GM10248 (cell line): ENCODE data around the gene ATP8B3.
"Not testable (repeated sequence)": the region's sequence is repeated elsewhere in the genome, so short reads cannot be mapped to it uniquely, and the experiment has no call there.

Experiments used
- CTCF ChIA-PET: fragments of 300-600 bp; sonication (Branson Sonifier 250); formaldehyde crosslinking; extraction: SDS; loops from one replicate; lab custom pipeline; 2021; ENCODE audit warnings: antibody characterized with exemption; lab: Yijun Ruan, JAX
- POLR2A ChIA-PET: fragments of 350-650 bp; sonication (Branson Sonifier 250); formaldehyde crosslinking; extraction: SDS; loops from one replicate; lab custom pipeline; 2020; ENCODE audit warnings: antibody characterized with exemption; lab: Yijun Ruan, JAX
- DNase-seq: peaks from one replicate; pipeline ENCODE4 v3.0.0; 2012; ENCODE audit errors: extremely low spot score
- TF ChIP-seq, protein P1 (sequence below): IDR thresholded peaks from 2 replicates; pipeline ENCODE4 v1.5.1; 2012; ENCODE audit warnings: mild to moderate bottlenecking, low read depth; ENCODE audit errors: extremely low read depth, missing control alignments, control extremely low read depth

Gene ATP8B3

DNA sequence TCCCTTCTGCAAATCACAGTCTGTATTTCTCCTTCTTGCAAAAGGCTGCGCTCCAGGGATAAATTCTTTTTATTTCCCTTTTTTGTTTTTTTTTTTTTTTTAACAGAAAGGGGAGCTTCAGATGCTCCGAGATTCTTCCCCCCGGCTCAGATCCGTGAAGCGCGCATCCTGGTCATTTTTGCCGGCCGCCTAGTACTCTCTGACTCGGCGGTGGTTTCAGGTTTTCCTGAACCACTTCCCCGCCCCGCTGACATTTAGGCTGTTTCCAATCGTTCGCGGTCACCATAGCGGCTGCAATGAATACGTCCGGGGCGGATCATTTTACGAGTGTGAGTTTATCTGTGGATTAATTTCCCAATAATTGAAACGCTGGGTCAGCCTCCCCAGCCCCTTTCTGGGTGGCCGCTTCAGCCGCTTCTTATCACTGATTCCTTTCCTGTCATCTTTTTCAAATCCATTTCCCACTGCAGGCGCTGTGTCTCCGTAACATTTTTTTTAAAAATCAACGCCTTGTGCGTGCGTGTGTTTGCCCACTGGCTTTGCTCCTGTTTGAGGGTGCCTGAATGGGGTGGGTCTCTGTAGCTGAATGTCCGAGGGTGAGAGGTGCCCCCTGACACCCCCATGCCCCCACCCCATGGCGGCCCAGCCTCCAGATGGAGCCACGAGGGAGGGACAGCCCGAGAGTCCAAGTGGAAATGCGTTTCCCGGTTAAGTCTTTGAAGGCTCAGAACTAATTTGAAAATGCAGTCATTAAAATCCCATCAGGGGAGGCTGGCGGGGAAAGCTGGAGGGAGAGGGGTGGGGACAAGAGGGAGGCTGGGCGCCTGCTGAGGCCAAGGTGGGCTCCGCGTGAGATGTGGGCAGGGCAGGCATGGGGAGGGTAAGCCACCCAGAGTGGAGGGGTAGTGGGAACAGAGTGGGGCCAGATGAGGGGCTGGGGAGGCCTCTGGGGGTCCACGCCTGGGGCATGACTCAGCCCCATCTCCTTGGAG lies 48.1 kb downstream of the ATP8B3 start:
- TF ChIP-seq, protein P1, sequence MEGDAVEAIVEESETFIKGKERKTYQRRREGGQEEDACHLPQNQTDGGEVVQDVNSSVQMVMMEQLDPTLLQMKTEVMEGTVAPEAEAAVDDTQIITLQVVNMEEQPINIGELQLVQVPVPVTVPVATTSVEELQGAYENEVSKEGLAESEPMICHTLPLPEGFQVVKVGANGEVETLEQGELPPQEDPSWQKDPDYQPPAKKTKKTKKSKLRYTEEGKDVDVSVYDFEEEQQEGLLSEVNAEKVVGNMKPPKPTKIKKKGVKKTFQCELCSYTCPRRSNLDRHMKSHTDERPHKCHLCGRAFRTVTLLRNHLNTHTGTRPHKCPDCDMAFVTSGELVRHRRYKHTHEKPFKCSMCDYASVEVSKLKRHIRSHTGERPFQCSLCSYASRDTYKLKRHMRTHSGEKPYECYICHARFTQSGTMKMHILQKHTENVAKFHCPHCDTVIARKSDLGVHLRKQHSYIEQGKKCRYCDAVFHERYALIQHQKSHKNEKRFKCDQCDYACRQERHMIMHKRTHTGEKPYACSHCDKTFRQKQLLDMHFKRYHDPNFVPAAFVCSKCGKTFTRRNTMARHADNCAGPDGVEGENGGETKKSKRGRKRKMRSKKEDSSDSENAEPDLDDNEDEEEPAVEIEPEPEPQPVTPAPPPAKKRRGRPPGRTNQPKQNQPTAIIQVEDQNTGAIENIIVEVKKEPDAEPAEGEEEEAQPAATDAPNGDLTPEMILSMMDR = no peak
- ChIA-PET CTCF (interaction anchor here (2.0 to 3.1 kb wide), 2 partner anchors 9 to 217 kb away, joined by 7 to 17 read pairs; no protein-coding TSS in a partner anchor), POLR2A (no interaction called here)
- DNase-seq = no peak

DNA sequence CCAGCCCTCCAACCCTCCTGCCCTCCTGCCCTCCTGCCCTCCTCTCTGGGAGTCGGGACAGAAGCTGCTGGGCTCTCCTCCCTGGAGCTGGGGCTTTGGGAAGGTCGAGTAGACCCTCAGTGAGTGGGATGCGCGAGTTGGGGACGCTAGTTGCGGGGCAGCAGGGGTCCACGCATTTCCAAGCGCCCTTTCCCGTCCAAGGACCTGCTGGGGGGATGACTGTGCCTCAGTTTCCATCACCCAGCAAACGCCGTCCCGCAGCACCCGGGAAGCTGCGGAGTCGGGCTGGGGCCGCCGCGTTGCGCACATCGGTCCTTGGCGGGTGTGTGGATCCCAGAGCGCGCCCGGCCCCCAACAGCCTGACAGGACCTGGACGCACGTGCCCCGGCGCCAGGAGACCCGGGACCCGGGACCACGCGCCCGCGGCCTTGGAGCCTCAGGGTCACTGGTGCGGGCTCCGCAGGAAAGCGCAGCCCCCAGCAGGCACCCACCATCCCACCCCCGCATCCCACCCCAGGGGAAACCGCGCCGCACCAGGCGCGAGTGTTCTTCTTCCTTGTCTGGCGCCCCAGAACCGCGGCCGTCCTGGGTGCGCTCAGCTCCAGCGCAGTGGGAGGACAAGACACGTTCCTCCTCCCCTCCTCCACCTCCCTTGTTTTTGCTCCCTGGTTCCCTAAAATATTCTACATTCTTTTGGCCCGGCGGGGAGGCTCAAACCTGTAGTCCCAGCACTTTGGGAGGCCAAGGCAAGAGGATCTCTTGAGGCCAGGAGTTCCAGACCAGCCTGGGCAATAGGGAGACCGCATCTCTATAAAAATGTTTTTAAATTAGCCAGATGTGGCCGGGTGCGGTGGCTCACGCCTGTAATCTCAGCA lies 49.6 kb downstream of the ATP8B3 start:
- ChIA-PET POLR2A (no interaction called here), CTCF (interaction anchor here (2.3 kb wide), 1 partner anchor 75 kb away, joined by 7 read pairs; no protein-coding TSS in a partner anchor)
- TF ChIP-seq, protein P1 = no peak
- no peak for DNase-seq

DNA sequence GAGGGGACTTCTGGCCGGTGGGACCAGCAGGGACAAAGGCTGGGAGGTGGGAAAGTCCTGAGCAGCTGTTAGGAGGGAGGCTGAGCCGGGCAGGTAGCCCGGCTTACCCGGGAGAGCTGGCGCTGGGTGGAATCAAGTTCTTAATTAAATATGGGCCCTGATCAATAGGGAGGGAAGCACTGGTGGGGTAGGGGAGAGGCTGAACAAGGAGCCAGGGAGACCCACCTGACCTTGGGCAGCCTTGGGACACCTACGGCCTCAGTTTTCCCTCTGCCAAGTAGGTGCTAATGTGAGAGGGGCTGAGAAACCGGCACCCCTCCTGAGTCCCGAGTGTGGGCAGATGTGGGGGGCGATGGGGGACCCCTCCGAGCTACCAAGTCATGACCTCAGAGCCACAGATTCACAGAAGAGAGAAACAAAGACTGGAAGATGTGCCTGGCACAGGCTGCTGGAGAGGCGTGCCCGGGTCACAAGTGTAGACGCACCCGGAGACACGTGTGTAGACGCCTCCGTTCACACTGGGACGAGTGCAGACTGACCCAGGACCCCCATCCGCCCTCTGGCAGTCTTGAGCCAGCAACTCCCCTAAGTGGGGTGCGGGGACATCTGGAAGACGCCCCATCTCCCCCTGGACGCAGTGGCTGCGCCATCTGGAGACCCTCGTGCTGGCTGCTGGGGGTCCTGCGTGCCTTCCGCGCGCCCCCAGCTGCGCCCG lies 50.4 kb downstream of the ATP8B3 start:
- TF ChIP-seq, protein P1 = no peak
- no peak for DNase-seq
- ChIA-PET POLR2A (no interaction called here), CTCF (interaction anchor here (2.3 kb wide), 1 partner anchor 76 kb away, joined by 7 read pairs; no protein-coding TSS in a partner anchor)

DNA sequence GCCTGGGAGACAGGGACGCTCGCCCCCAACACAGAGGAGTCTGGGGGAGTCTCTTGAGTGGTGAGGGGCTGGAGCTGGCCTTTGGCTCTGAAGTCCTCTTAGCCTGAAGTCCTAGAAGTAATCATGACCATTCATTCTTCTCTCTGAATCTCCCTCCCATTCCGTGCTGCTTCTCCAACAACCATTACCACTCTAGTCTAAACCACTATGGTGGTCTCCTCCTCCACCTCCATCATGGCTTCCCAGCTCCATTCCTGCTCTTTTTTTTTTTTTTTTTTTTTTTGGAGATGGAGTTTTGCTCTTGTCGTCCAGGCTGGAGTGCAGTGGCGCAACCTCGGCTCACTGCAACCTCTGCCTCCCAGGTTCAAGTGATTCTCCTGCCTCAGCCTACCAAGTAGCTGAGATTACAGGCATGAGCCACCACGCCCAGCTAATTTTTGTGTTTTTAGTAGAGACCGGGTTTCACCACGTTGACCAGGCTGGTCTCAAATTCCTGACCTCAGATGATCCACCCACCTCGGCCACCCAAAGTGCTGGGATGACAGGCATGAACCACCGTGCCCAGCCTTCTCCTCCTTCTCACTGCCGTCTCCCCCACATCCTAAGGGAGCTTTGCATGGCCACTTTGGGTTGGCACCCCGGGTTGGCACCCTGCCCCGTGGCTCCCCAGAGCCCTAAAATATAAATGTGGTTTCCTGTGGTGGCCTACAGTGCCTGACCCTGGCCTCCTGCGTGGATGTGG lies 51.1 kb downstream of the ATP8B3 start:
- CTCF ChIA-PET = interaction anchor here (2.3 kb wide), 1 partner anchor 77 kb away, joined by 7 read pairs; no protein-coding TSS in a partner anchor
- DNase-seq, POLR2A ChIA-PET: not testable (repeated sequence)

DNA sequence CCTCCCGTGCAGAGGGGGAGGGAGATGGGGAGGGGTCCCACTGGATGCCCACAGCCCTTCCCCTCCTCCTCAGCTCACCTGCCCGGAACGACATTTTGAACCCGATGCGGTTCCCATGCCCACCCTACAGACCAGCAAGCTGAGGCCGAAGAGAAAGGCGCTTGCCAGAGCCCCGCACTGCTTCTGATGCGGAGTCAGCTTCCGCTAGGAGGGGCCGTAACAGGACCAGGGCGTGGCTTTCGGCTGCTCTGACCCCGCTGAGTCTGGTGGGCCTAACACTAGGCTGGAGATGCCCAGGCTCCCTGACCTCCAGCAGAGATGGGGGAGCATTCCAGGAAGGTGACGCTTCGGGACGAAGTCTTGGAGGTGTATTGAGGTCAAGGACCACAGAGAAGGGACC lies 52.1 kb downstream of the ATP8B3 start:
- ChIA-PET CTCF (interaction anchor here (1.0 to 2.3 kb wide), 2 partner anchors 78 to 88 kb away, joined by 3 to 7 read pairs; no protein-coding TSS in a partner anchor), POLR2A (no interaction called here)
- DNase-seq = no peak
- TF ChIP-seq, protein P1 = no peak
